Measurements from ENCODE around the gene SPEF2. TPM values are rescaled to one million over a fixed set of nuclear protein-coding genes. Genes with fewer than 3 reads are reported as not detected.

SPEF2 gene
- total RNA-seq, 3 donors from 2014 or later: 8.2 to 35.9 (median 11.5) TPM

DNA sequence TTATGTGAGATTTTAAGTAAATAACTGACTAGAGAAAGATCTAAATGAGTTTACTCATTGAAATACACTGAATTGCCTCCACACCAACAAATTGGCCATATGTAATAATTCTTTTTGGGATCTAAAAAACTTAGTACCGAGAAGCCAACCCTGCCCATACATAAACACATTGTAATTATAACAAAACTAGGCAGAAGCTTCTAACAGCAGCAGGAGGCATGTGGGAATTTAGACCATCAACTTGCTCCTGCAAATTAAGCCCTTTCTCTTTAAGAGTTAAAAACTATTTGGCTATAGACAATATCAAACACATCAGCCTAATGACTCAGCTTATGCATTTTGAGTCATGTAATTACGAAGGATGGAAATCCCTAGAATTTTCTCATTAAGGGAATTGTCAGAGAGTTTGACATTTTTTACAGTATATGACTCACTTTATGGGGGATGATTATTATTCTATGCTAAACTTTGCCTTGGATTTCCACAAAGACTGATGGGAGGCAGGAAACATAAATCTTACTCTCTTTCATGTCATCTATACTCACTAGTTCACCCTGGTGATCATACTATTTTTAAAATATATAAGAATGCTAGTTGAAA, 240.0 kb downstream of the SPEF2 start:
- no peaks in the 10 kb centered on the region for H3K27me3 ChIP-seq
- TF ChIP-seq POLR2AphosphoS5 (IDR thresholded peaks at IDR 0.05) (no peak), POLR2A (IDR thresholded peaks at IDR 0.05) (no peak)
- TF ChIP-seq, protein P1, sequence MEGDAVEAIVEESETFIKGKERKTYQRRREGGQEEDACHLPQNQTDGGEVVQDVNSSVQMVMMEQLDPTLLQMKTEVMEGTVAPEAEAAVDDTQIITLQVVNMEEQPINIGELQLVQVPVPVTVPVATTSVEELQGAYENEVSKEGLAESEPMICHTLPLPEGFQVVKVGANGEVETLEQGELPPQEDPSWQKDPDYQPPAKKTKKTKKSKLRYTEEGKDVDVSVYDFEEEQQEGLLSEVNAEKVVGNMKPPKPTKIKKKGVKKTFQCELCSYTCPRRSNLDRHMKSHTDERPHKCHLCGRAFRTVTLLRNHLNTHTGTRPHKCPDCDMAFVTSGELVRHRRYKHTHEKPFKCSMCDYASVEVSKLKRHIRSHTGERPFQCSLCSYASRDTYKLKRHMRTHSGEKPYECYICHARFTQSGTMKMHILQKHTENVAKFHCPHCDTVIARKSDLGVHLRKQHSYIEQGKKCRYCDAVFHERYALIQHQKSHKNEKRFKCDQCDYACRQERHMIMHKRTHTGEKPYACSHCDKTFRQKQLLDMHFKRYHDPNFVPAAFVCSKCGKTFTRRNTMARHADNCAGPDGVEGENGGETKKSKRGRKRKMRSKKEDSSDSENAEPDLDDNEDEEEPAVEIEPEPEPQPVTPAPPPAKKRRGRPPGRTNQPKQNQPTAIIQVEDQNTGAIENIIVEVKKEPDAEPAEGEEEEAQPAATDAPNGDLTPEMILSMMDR (IDR thresholded peaks at IDR 0.05): no peak
- no peaks in the 10 kb centered on the region for H3K9me3 ChIP-seq
- no peak overlapping the region for H3K27ac ChIP-seq
- H3K36me3 ChIP-seq: no peaks in the 10 kb centered on the region
- intact Hi-C loops (cut with DNase I; ENCODE audit: low total_unique reads): no loop called here
- no peak for DNase-seq (ENCODE audit: low spot score in 2 of 2)
- H3K4me3 ChIP-seq: no peak overlapping the region
- H3K4me1 ChIP-seq: no peaks in the 10 kb centered on the region

DNA sequence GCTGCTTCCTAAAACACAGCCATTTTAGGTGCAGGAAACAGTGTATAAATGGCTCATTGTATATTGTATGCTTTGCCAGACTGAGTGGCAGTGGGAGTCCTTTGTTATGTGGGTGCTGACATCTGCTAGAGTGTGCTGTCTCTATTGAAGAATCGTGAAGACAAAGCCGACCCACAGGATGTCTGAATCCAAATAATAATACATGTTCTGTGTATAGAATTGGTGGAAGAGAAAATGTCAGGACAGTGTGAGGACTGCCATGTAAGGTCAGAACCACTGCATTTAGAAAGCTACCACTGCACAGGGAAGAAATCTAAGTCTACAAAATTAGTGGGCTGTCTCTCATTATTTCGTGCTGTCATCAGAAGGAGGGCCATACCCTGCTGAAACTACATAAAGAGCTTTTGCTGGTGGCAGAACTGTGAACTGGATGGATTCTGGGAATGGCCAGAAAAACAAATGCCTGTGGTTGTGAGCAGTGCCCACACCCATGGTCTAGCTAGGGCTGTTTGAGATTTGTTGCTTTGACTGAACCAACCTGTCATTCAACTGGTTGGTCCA, 241.5 kb downstream of the SPEF2 start:
- H3K27ac ChIP-seq: no peak overlapping the region
- H3K9me3 ChIP-seq: no peaks in the 10 kb centered on the region
- H3K4me1 ChIP-seq: no peaks in the 10 kb centered on the region
- peak overlapping the region in 1 of 3 donors; percentile 5 for H3K4me3 ChIP-seq
- no peaks in the 10 kb centered on the region for H3K27me3 ChIP-seq
- TF ChIP-seq, protein P1 (IDR thresholded peaks at IDR 0.05): no peak
- TF ChIP-seq POLR2AphosphoS5 (IDR thresholded peaks at IDR 0.05): no peak
- TF ChIP-seq POLR2A (IDR thresholded peaks at IDR 0.05): no peak
- intact Hi-C loops (cut with DNase I; ENCODE audit: low total_unique reads): no loop called here
- DNase-seq (ENCODE audit: low spot score in 2 of 2): no peak
- H3K36me3 ChIP-seq: no peaks in the 10 kb centered on the region

DNA sequence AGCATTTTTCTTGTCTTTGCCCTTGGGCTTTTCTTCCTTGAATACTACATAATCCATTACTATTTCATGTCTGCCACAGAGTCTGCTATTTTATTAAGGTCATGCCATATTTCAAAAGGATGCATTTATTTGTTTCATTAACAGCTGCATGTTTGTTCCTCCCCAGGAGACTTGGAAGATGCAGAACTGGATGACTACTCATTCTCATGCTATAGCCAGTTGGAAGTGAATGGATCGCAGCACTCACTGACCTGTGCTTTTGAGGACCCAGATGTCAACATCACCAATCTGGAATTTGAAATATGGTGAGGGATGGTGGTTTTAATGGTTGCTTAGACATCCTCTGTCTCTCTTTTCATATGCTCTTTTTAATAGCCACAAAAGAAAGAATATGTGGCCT, 243.0 kb downstream of the SPEF2 start:
- Histone ChIP-seq H3K4me1 (no peaks in the 10 kb centered on the region), H3K4me3 (no peak overlapping the region), H3K36me3 (no peaks in the 10 kb centered on the region), H3K27ac (no peak overlapping the region), H3K9me3 (no peaks in the 10 kb centered on the region), H3K27me3 (no peaks in the 10 kb centered on the region)
- TF ChIP-seq POLR2AphosphoS5 (IDR thresholded peaks at IDR 0.05) (no peak), POLR2A (IDR thresholded peaks at IDR 0.05) (no peak)
- TF ChIP-seq, protein P1 (IDR thresholded peaks at IDR 0.05): no peak
- DNase-seq (ENCODE audit: low spot score in 2 of 2): no peak
- intact Hi-C loops (cut with DNase I; ENCODE audit: low total_unique reads): no loop called here

DNA sequence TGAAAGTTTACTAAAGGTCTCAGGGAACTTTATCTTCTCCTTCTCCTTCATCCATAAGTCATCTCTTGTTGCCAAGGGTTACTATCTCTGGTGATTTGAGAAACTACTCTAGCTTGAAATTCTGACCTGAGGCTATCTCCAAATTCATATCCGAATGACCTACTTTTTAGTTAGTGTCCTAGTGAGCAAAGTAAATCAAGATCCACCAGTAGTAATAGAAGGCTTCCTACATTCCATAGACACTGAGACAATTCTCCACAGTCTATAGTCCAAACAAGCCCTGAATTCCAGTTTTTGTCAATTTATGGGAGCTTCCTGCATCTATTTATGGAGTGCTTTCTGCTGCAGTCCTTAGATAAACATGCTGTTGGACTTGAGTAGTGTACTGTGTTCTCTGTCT, 244.1 kb downstream of the SPEF2 start:
- intact Hi-C loops (cut with DNase I; ENCODE audit: low total_unique reads): no loop called here

DNA sequence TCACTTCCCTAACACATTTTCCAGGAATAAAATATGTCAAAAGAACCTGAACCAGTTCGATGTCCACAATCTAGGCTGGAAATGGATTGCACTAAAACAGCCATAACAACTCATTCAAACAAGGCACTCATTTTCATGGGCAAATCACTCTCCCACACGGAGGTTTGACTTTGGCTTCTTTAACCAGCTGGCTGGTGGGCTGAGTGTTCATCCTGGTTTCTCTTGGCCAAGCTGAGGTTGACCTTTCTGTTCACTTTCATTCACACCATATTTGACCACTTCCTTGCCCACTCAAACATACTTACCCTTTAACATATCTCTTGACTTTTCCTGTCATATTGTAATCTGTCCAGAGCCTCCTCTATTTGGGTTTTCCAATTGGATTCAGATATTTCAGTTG, 244.5 kb downstream of the SPEF2 start:
- H3K27ac ChIP-seq: no peak overlapping the region
- no peaks in the 10 kb centered on the region for H3K4me1 ChIP-seq
- no peaks in the 10 kb centered on the region for H3K9me3 ChIP-seq
- H3K36me3 ChIP-seq: no peaks in the 10 kb centered on the region
- intact Hi-C loops (cut with DNase I; ENCODE audit: low total_unique reads): no loop called here
- no peak overlapping the region for H3K4me3 ChIP-seq
- no peak for TF ChIP-seq POLR2AphosphoS5 (IDR thresholded peaks at IDR 0.05)
- no peak for TF ChIP-seq POLR2A (IDR thresholded peaks at IDR 0.05)
- TF ChIP-seq, protein P1 (IDR thresholded peaks at IDR 0.05): no peak
- no peak for DNase-seq (ENCODE audit: low spot score in 2 of 2)
- no peaks in the 10 kb centered on the region for H3K27me3 ChIP-seq

More for the DNA sequence above, 244.1 kb downstream of the SPEF2 start:
- TF ChIP-seq, protein P1 (IDR thresholded peaks at IDR 0.05): no peak
- no peaks in the 10 kb centered on the region for H3K27me3 ChIP-seq
- H3K36me3 ChIP-seq: no peaks in the 10 kb centered on the region
- no peaks in the 10 kb centered on the region for H3K9me3 ChIP-seq
- H3K4me3 ChIP-seq: no peak overlapping the region
- no peak overlapping the region for H3K27ac ChIP-seq
- DNase-seq (ENCODE audit: low spot score in 2 of 2): no peak
- H3K4me1 ChIP-seq: no peaks in the 10 kb centered on the region
